Endothelial cell of umbilical vein (primary cell): ENCODE data around the gene PLEKHA8. TPM values are rescaled to one million over a fixed set of nuclear protein-coding genes. Genes with fewer than 3 reads are reported as not detected.

Source experiments
- BruUV-seq: library from RNA; stranded (reverse); fragments of 400-500 nt; replicated peaks from 2 replicates; lab custom pipeline; 2021; lab: Mats Ljungman, UMichigan
- CTCF ChIA-PET: fragments of 300-600, 350-600 bp; sonication (Branson Sonifier 250); formaldehyde crosslinking; loops from one replicate; lab custom pipeline; 2021; ENCODE audit warnings: antibody characterized with exemption, inconsistent platforms; lab: Charles Lee
- POLR2A ChIA-PET: fragments of 300-600, 350-600 bp; sonication (Branson Sonifier 250); formaldehyde crosslinking; loops from one replicate; lab custom pipeline; 2021; ENCODE audit warnings: antibody characterized with exemption, inconsistent platforms; lab: Charles Lee
- DNase-seq: peaks from one replicate; pipeline ENCODE4 v3.0.0-alpha.2; 2011; ENCODE audit warnings: low read depth, low spot score
- FAIRE-seq: peaks from 2 replicates; lab custom pipeline; 2011; peaks lifted over from hg19 to GRCh38; lab: Jason Lieb, UNC
- H2AFZ ChIP-seq: 2 replicates; pipeline ENCODE4 v1.6.0; 2012; ENCODE audit warnings: low read depth, low read length, control low read depth, inconsistent platforms
- H3K27ac ChIP-seq: 2 replicates; pipeline ENCODE4 v1.5.1; 2011; ENCODE audit warnings: low read depth, mild to moderate bottlenecking, control low read depth, low read length, moderate library complexity; ENCODE audit not compliant: insufficient read depth
- H3K27me3 ChIP-seq, 2 experiments: 2 replicates each; pipeline versions ENCODE4 v1.6.0 to v1.6.1; 2011; ENCODE audit warnings: low read length in 2 of 2, mixed read lengths in 1 of 2; ENCODE audit not compliant: control insufficient read depth in 2 of 2, insufficient read depth in 2 of 2
- H3K36me3 ChIP-seq, 2 experiments: 2 replicates in 1 of 2; 3 replicates in 1 of 2; pipeline ENCODE4 v1.5.1; 2011; ENCODE audit warnings: low read length in 2 of 2, mild to moderate bottlenecking in 1 of 2, moderate library complexity in 1 of 2; ENCODE audit not compliant: control insufficient read depth in 2 of 2, insufficient read depth in 2 of 2; ENCODE audit errors: extremely low read depth in 1 of 2
- H3K4me1 ChIP-seq: 3 replicates; pipeline ENCODE4 v1.5.1; 2011; ENCODE audit warnings: mild to moderate bottlenecking, low read length; ENCODE audit not compliant: control insufficient read depth, insufficient read depth; ENCODE audit errors: extremely low read depth
- H3K4me2 ChIP-seq: 2 replicates; pipeline ENCODE4 v1.6.1; 2011; ENCODE audit warnings: low read length, control low read depth, mixed read lengths; ENCODE audit not compliant: insufficient read depth
- H3K4me3 ChIP-seq, 3 experiments: fragments of 200-600 bp in 1 of 3; sonication (generic), shearing (Covaris generic) in 1 of 3; replicated peaks in 1 of 3; 2 replicates each; pipeline ENCODE4 v1.5.1; 2011 to 2016; ENCODE audit warnings: control low read depth in 3 of 3, low read length in 3 of 3, mild to moderate bottlenecking in 2 of 3, inconsistent platforms in 1 of 3, low read depth in 1 of 3, moderate library complexity in 1 of 3; ENCODE audit not compliant: insufficient read depth in 1 of 3
- H3K79me2 ChIP-seq: 2 replicates; pipeline ENCODE4 v1.6.0; 2012; ENCODE audit warnings: low read length, inconsistent platforms; ENCODE audit not compliant: control insufficient read depth, insufficient read depth
- H3K9ac ChIP-seq: replicated peaks from 2 replicates; pipeline ENCODE3; 2011; ENCODE audit warnings: low read length, control low read depth; ENCODE audit not compliant: insufficient read depth; ENCODE audit errors: extremely low read depth
- H3K9me1 ChIP-seq: replicated peaks from 3 replicates; pipeline ENCODE4 v1.6.0; 2011; ENCODE audit warnings: mild to moderate bottlenecking, low read length; ENCODE audit not compliant: control insufficient read depth, insufficient read depth; ENCODE audit errors: extremely low read depth
- H3K9me3 ChIP-seq: replicated peaks from 2 replicates; pipeline ENCODE4 v1.5.1; 2012; ENCODE audit warnings: low read length, inconsistent platforms; ENCODE audit not compliant: control insufficient read depth, insufficient read depth
- H4K20me1 ChIP-seq: replicated peaks from 2 replicates; pipeline ENCODE3; 2011; ENCODE audit warnings: mild to moderate bottlenecking, low read length; ENCODE audit not compliant: control insufficient read depth, insufficient read depth; ENCODE audit errors: extremely low read depth
- CTCF ChIP-seq, 2 donors: IDR thresholded peaks; 1 replicate in 1 of 2; 2 replicates in 1 of 2; pipeline ENCODE4 v1.5.1; 2011; ENCODE audit warnings: low read length in 2 of 2, mild to moderate bottlenecking in 2 of 2, moderate library complexity in 2 of 2, control low read depth in 1 of 2, inconsistent platforms in 1 of 2, low read depth in 1 of 2; ENCODE audit not compliant: insufficient read depth in 1 of 2; ENCODE audit errors: extremely low read depth in 1 of 2
- EZH2 ChIP-seq: IDR thresholded peaks from 2 replicates; pipeline ENCODE4 v1.6.1; 2012; ENCODE audit warnings: borderline replicate concordance, low read depth, mild to moderate bottlenecking, moderate library complexity, low read length, inconsistent platforms; ENCODE audit not compliant: severe bottlenecking
- FOS ChIP-seq: IDR thresholded peaks from 2 replicates; pipeline ENCODE4 v1.6.1; 2011; ENCODE audit warnings: mild to moderate bottlenecking, low read length, moderate library complexity, borderline replicate concordance; ENCODE audit not compliant: insufficient read depth
- GATA2 ChIP-seq: IDR thresholded peaks from 2 replicates; pipeline ENCODE4 v1.7.0; 2011; ENCODE audit warnings: low read depth, mild to moderate bottlenecking, moderate library complexity, mixed read lengths, low read length; ENCODE audit not compliant: insufficient read length, insufficient read depth
- JUN ChIP-seq: IDR thresholded peaks from 2 replicates; pipeline ENCODE4 v1.6.1; 2011; ENCODE audit warnings: borderline replicate concordance, low read depth; ENCODE audit not compliant: insufficient read length, insufficient read depth
- MAX ChIP-seq: IDR thresholded peaks from 2 replicates; pipeline ENCODE4 v1.6.1; 2011; ENCODE audit not compliant: insufficient read depth, insufficient read length
- MYC ChIP-seq: IDR thresholded peaks from one replicate; pipeline ENCODE4 v1.6.1; 2011; ENCODE audit warnings: mild to moderate bottlenecking, low read depth, low read length
- POLR2A ChIP-seq: IDR thresholded peaks from 2 replicates; pipeline ENCODE4 v1.6.1; 2012; ENCODE audit warnings: low read depth, mild to moderate bottlenecking, control low read depth, low read length
- POLR2AphosphoS5 ChIP-seq: IDR thresholded peaks from 2 replicates; pipeline ENCODE4 v1.6.1; 2012; ENCODE audit warnings: low read depth, mild to moderate bottlenecking, control low read depth, low read length, moderate library complexity; ENCODE audit not compliant: insufficient read depth
- dilution Hi-C: fragments of 300-500 bp; cut with MboI; formaldehyde crosslinking; loops from one replicate; pipeline ENCODE4 v1.15.0; 2019; ENCODE audit warnings: low sequenced_read_pairs; ENCODE audit not compliant: extremely low pct_ligation_motif_present
- intact Hi-C: fragments of 100-400 bp; cut with micrococcal nuclease; formaldehyde crosslinking; loops from one replicate; pipeline ENCODE4 v1.10.0; 2022
- polyA plus RNA-seq, 4 experiments: library from polyadenylated mRNA; depleted of rRNA in 3 of 4; stranded (reverse) in 3 of 4; unstranded in 1 of 4; fragments of >200 nt; gene quantifications; 2 replicates each; pipeline versions ENCODE4 v1.2.1 to v1.2.3, GENCODE V29; 2011 to 2012; ENCODE audit warnings: missing spikeins in 1 of 4
- small RNA-seq: library from RNA; depleted of rRNA; stranded (forward); fragments of <200 nt; gene quantifications from one replicate; pipeline ENCODE3, GENCODE V24; 2012; ENCODE audit warnings: low replicate concordance, low read depth; ENCODE audit not compliant: insufficient read depth, insufficient read length
- total RNA-seq: library from RNA; stranded (reverse); gene quantifications from 2 replicates; pipeline ENCODE4 v1.2.3, GENCODE V29; 2021

The PLEKHA8 gene
- total and polyA plus RNA-seq, 2 donors (not counting 3 experiments of a cell fraction or from before 2014, with no cell fraction given), result 4.5 to 19.8 TPM

DNA sequence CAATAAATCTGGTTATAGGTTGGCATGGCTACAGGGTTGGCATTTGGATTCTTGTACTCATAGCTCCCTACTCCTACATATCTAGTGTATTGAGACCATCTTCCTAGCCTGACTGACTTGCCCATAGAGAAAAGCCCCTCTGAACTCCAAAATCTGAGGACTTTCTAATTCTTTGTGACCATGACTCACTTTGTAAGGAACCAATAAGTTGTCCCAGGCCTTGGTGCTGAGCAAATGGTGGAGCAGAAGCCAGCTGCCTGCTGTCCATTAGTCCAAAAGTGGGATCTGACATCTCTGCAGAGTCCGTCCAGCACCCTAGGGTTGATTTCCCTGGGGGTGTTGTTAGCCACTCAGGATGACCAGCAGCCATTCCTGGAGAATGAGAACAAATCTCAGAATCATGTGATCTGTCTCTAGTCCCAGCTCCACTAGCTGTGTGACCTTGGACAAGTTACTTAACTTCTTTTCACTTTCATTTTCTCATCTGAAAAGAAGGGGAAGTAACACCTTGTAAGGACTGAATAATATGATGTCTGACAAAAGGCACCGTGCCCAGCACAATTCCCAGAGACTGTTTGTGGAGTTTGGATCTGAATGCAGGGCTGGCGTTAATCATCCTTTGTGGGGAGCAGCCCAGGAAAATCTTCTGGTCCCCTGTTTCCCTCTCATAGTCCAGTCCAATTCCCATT is 150.7 kb downstream of the PLEKHA8 start:
- H3K4me2 ChIP-seq, result no peak overlapping the region
- no TSS peak for BruUV-seq
- H3K9me1 ChIP-seq, result no peaks in the 10 kb centered on the region
- H3K4me1 ChIP-seq, result no peaks in the 10 kb centered on the region
- no peak overlapping the region for H3K9ac ChIP-seq
- intact Hi-C loops, result no loop called here
- H3K27me3 ChIP-seq, result no peaks in the 10 kb centered on the region
- H3K27ac ChIP-seq, result no peak overlapping the region
- ChIA-PET POLR2A (no interaction called here), CTCF (interaction anchor here (1.4 to 2.5 kb wide), 3 partner anchors 15 to 97 kb away, joined by 3 to 12 read pairs (median 7); no protein-coding TSS in a partner anchor)
- no peak overlapping the region for H3K4me3 ChIP-seq
- dilution Hi-C loops, result no loop called here
- H2AFZ ChIP-seq, result no peak overlapping the region
- H3K9me3 ChIP-seq, result no peaks in the 10 kb centered on the region
- DNase-seq, result no peak
- TF ChIP-seq FOS (no peak), MAX (no peak), CTCF (IDR thresholded peaks at IDR 0.05; ENCODE audit: extremely low read depth in 1 of 2, insufficient read depth in 1 of 2, low read depth in 1 of 2, low read length in 2 of 2) (no peak), POLR2AphosphoS5 (no peak), MYC (no peak), JUN (no peak), GATA2 (no peak), POLR2A (no peak), EZH2 (no peak)
- H3K36me3 ChIP-seq, result no peaks in the 10 kb centered on the region
- H3K79me2 ChIP-seq, result no peaks in the 10 kb centered on the region
- H4K20me1 ChIP-seq, result no peaks in the 10 kb centered on the region
- FAIRE-seq, result no peak

Small RNA genes within 50 kb of the gene (small RNA-seq; reads per million reads assigned to genes)
- not detected for gene RPS27P16

Other genes starting within 250 kb of the PLEKHA8 start
- gene WIPF3, start 221.9 kb upstream of the PLEKHA8 start, total RNA-seq, result 0.35 TPM in 1 of 2 replicates, not detected in the other
- 0.01 and 0.03 TPM in 2 replicates for gene WIPF3, start 221.9 kb upstream of the PLEKHA8 start, polyA plus RNA-seq
- gene SCRN1, start 38.6 kb upstream of the PLEKHA8 start, total RNA-seq, result 125 and 127 TPM in 2 replicates
- 47.3 and 57.0 TPM in 2 replicates for gene SCRN1, start 38.6 kb upstream of the PLEKHA8 start, polyA plus RNA-seq
- 37.4 and 37.6 TPM in 2 replicates for gene FKBP14, start 1.7 kb upstream of the PLEKHA8 start, total RNA-seq
- gene FKBP14, start 1.7 kb upstream of the PLEKHA8 start, polyA plus RNA-seq, result 7.2 and 9.8 TPM in 2 replicates
- gene MTURN, start 106.6 kb downstream of the PLEKHA8 start, total RNA-seq, result 4.8 and 6.6 TPM in 2 replicates
- 3.9 and 4.9 TPM in 2 replicates for gene MTURN, start 106.6 kb downstream of the PLEKHA8 start, polyA plus RNA-seq